Rectal smooth muscle tissue (tissue), 1 donor: ENCODE data around the gene LIFR.

Experiments
- H3K27ac ChIP-seq: one replicate; pipeline ENCODE4 v1.7.0; 2013; ENCODE audit warnings: low read depth, low read length, inconsistent platforms
- H3K27me3 ChIP-seq: one replicate; pipeline ENCODE4 v1.7.0; 2013; ENCODE audit warnings: low read length; ENCODE audit not compliant: control insufficient read depth, insufficient read depth
- H3K36me3 ChIP-seq: one replicate; pipeline ENCODE4 v1.7.0; 2013; ENCODE audit warnings: low read length; ENCODE audit not compliant: control insufficient read depth, insufficient read depth
- H3K4me1 ChIP-seq: one replicate; pipeline ENCODE4 v1.7.0; 2013; ENCODE audit warnings: low read length; ENCODE audit not compliant: control insufficient read depth, insufficient read depth
- H3K4me3 ChIP-seq: one replicate; pipeline ENCODE4 v1.7.0; 2013; ENCODE audit warnings: low read length
- H3K9ac ChIP-seq: one replicate; pipeline ENCODE4 v1.7.0; 2013; ENCODE audit warnings: low read length

Gene LIFR

DNA sequence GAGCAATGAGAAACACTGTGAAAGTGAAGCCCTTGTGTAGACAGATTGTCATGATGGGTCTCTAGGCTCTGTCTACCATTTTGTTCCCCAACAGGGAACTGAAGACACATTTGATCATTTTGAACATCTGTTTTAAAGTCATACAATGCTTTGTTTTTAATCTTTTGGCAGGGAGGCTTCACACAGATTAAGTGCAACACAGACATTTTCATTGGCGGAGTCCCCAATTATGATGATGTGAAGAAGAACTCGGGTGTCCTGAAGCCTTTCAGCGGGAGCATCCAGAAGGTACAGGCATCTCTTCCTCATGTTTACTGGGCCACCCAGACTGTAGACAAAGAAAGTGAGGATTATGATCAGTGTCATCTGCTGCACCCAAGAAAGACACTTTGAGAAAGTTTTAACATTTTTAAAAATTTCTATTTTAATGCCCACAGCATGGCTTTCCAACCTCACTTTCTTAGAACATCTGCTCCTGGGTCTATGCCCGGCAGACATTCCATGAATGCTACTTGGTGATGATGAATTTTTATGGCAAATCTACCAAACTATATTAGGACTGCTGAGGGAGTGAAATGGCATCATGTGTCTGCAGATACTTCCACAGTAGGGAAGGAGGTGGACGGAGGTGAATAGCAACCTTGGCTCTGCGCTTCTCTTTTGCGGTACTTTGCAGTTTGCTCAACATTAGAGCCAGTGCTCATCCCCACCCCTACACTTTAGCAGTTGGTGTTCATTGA is 121.3 kb downstream of the LIFR start:
- H3K4me3 ChIP-seq, result no peak overlapping the region
- no peaks in the 10 kb centered on the region for H3K36me3 ChIP-seq
- no peak overlapping the region for H3K27ac ChIP-seq
- no peak overlapping the region for H3K9ac ChIP-seq
- no peaks in the 10 kb centered on the region for H3K27me3 ChIP-seq
- H3K4me1 ChIP-seq, result peaks cover 14% of the 10 kb centered on the region

DNA sequence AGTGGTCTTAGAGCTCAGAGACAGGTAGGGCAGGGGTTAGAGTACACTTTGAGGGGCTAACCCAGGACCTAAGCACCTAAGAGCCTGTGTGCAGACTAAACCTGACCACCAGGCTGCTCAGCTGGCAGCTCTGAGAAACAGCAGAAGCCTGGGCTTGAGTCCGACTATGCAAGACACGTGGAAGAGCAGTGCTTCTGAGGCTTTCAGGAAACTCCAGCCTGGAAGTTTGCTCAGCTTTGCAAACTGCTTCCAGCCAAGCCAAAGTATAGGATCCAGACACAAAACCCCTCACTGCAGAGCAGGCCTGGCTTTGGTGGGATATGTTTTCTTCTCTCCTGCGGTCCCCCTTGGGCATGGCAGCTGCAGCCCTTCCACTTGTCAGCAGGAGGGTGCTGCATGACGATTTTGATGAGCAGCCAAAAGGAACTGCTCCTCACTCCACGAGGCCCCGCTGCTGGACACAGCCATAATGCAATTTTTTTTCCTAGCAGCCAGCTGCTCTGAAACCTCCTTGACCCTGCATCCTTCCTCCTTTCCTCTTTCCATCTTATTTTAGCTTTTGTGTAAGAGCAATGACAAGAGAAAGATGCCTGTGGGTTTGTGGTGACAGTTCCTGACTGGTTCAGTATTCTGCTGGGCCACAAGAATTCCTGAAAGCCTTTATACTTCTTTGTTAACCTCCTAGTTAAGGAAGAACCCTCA is 123.1 kb downstream of the LIFR start:
- peak overlapping the region; percentile 47 for H3K27ac ChIP-seq
- no peak overlapping the region for H3K9ac ChIP-seq

DNA sequence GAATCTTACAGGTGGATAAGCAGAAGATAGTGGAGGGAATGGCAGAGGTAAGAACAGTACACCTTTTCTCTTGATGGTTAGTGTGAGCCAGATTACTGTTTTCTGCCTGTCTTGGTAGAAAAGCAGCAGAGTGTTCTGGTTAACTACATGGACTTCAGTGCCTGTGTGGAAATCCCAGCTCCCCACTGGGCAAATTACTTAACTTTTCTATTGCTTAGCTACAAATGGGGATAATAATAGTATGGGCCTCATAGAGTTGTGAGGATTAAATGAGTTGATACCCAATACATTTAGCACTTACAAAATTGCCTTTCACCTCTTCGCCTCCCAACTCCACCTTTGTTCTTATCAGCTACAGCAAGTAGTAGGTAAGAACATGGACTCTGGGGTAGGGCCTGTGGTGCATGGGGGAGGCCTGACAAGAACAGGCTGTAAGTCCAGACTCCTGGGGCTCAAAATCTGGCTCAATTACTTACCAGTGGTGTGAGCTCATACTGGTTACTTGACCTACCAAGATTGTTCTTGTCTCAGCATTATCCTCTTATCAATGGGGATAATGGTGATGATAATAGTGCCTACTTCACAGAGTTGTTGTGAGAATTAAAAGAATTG is 125.1 kb downstream of the LIFR start:
- H3K4me3 ChIP-seq, result no peak overlapping the region
- no peaks in the 10 kb centered on the region for H3K36me3 ChIP-seq
- peaks cover 14% of the 10 kb centered on the region for H3K4me1 ChIP-seq
- H3K9ac ChIP-seq, result no peak overlapping the region
- H3K27ac ChIP-seq, result no peak overlapping the region
- H3K27me3 ChIP-seq, result no peaks in the 10 kb centered on the region

More for the DNA sequence above, 123.1 kb downstream of the LIFR start:
- no peaks in the 10 kb centered on the region for H3K36me3 ChIP-seq
- peak overlapping the region; percentile 22 for H3K4me3 ChIP-seq
- no peaks in the 10 kb centered on the region for H3K27me3 ChIP-seq
- H3K4me1 ChIP-seq, result peaks cover 14% of the 10 kb centered on the region

DNA sequence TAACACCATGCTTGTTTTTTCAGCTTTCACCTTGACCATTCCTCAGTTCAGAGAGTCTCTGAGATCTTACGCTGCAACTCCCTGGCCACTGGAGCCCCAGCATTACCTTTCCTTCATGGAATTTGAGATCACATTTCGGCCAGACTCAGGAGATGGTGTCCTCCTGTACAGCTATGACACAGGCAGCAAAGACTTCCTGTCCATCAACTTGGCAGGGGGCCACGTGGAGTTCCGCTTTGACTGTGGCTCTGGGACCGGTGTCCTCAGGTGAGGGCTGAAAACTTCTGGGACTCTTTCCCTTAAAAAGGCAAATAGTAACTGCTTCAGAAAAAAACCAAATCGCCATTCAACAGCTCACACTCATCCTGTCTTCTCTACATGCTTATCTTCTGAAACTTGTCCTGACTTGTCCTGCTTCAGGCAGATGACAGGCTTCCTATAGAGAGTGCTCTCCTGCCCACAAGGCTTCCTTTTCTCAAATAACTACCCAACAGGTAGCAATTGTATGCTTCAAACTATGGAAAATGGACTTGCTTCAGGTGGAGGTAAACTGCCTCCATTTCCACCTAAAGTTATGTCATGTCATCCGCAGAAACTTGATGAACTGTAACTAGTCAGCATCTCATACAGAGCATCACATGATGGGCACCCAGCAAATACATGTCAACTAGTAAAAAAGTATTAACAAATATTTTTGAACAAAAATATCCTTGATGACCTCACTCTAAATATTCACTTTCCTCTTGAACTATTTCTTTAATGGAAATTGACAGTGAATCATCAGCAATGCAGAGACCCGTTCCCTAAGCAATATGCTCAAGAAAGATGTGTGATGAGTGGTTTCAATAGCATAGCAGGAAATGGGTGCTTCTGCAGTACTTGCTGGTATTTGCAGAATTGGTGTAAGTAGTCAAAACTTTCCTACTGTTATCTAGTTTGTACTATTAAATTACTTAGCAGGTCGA is 129.2 kb downstream of the LIFR start:
- no peaks in the 10 kb centered on the region for H3K36me3 ChIP-seq
- no peak overlapping the region for H3K9ac ChIP-seq
- H3K4me3 ChIP-seq, result no peak overlapping the region
- no peaks in the 10 kb centered on the region for H3K27me3 ChIP-seq
- no peak overlapping the region for H3K27ac ChIP-seq
- H3K4me1 ChIP-seq, result no peaks in the 10 kb centered on the region

DNA sequence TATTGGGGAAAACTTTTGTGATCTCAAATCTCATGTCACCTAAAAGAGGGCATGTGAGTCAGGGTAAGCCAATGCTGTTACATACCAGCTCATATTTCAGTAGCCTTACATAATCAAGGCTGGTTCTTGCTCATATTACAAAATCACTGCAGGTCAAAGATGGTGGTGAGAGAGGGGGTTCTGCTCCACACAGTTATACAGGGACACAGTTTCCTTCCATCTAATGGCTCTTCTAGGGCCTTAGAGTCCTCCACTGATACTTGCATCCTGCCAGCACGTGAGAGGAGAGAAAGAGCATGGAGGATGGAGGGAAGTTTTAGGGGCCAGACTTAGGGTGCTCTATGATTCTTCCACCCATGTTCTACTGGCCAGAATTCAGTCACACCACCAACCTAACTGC is 130.0 kb downstream of the LIFR start:
- no peaks in the 10 kb centered on the region for H3K4me1 ChIP-seq
- H3K9ac ChIP-seq, result no peak overlapping the region
- H3K27ac ChIP-seq, result no peak overlapping the region
- H3K27me3 ChIP-seq, result no peaks in the 10 kb centered on the region
- no peak overlapping the region for H3K4me3 ChIP-seq
- no peaks in the 10 kb centered on the region for H3K36me3 ChIP-seq
